C4-2B (cell line): ENCODE results near the gene UBE2E2.

ENCODE experiments used
- H3K27ac ChIP-seq: fragments of 450-650 bp; 2 replicates; pipeline ENCODE4 v1.5.1; 2017
- CTCF ChIP-seq: fragments of 450-650 bp; conservative IDR thresholded peaks from 2 replicates; pipeline ENCODE4 v1.5.1; 2017; ENCODE audit warnings: mild to moderate bottlenecking
- ZFX ChIP-seq: fragments of 450-650 bp; IDR thresholded peaks from 2 replicates; pipeline ENCODE4 v1.6.1; 2017

The UBE2E2 gene

GRCh38 chr3:23262766-23263165 is 59.6 kb downstream of the UBE2E2 start:
- TF ChIP-seq CTCF (no peak), ZFX (no peak)
- H3K27ac ChIP-seq, result no peak overlapping the region

- H3K27ac ChIP-seq, result no peak overlapping the region
- no peak for TF ChIP-seq ZFX
- no peak for TF ChIP-seq CTCF
Observed at GRCh38 chr3:23263796-23264195, 60.7 kb downstream of the UBE2E2 start.

- no peak overlapping the region for H3K27ac ChIP-seq
- TF ChIP-seq ZFX (no peak), CTCF (no peak)
Observed at GRCh38 chr3:23264413-23264812, 61.3 kb downstream of the UBE2E2 start.

- TF ChIP-seq ZFX (no peak), CTCF (no peak)
- H3K27ac ChIP-seq, result no peak overlapping the region
Observed at GRCh38 chr3:23270423-23270822, 67.3 kb downstream of the UBE2E2 start.

GRCh38 chr3:23271876-23272741 is 69.0 kb downstream of the UBE2E2 start:
- no peak overlapping the region for H3K27ac ChIP-seq
- TF ChIP-seq CTCF, result no peak

- no peak overlapping the region for H3K27ac ChIP-seq
- TF ChIP-seq CTCF (no peak), ZFX (no peak)
Observed at GRCh38 chr3:23272820-23273219, 69.7 kb downstream of the UBE2E2 start.

GRCh38 chr3:23275061-23275460 is 71.9 kb downstream of the UBE2E2 start:
- TF ChIP-seq ZFX (no peak), CTCF (no peak)
- no peak overlapping the region for H3K27ac ChIP-seq
